Pancreas (tissue), 10 donors: ENCODE data around the gene GPX4. TPM values are rescaled to one million over a fixed set of nuclear protein-coding genes. Genes with fewer than 3 reads are reported as not detected.

ENCODE experiments used
- ATAC-seq, 4 donors: fragments of 200-7000 bp; cut with Tn5 transposase; one replicate each; pipeline versions ENCODE4 v1.8.0 to v1.9.1; 2020; ENCODE audit warnings: mild to moderate bottlenecking in 4 of 4, moderate library complexity in 4 of 4
- DNase-seq, 6 donors: peaks; one replicate each; pipeline ENCODE4 v3.0.0-alpha.2; 2020
- FAIRE-seq: peaks from 2 replicates; lab custom pipeline; 2012; peaks lifted over from hg19 to GRCh38; lab: Jason Lieb, UNC
- H3K27ac ChIP-seq, 4 donors: fragments of 200-600 bp; sonication (generic); 1 replicate in 3 of 4; 2 replicates in 1 of 4; pipeline versions ENCODE4 v1.5.0 to v1.8.0; 2020
- H3K27me3 ChIP-seq, 4 donors: fragments of 200-600 bp; one replicate each; pipeline ENCODE4 v1.8.0; 2021
- H3K36me3 ChIP-seq, 3 donors: fragments of 200-600 bp; sonication (generic) in 1 of 3; one replicate each; pipeline versions ENCODE4 v1.5.0 to v1.8.0; 2020 to 2021
- H3K4me1 ChIP-seq, 3 donors: fragments of 200-600 bp; one replicate each; pipeline ENCODE4 v1.8.0; 2021
- H3K4me3 ChIP-seq, 4 donors: fragments of 200-600 bp; sonication (generic) in 2 of 4; one replicate each; pipeline versions ENCODE4 v1.5.0 to v1.8.0; 2020 to 2021
- H3K9me3 ChIP-seq, 4 donors: fragments of 200-600 bp; one replicate each; pipeline ENCODE4 v1.8.0; 2021
- CTCF ChIP-seq, 4 donors: fragments of 200-600 bp; sonication (generic) in 3 of 4; IDR thresholded peaks; one replicate each; pipeline versions ENCODE4 v1.5.0 to v1.8.0; 2021; ENCODE audit warnings: antibody characterized with exemption in 4 of 4
- WGBS, 2 donors: extraction: QIAGEN DNeasy Blood & Tissue Kit; methylation state at CpG; one replicate each; pipeline ENCODE4 v1.1.7; 2013; 5-methylcytosine and 5-hydroxymethylcytosine counted together
- intact Hi-C, 3 donors: fragments of 100-400 bp; cut with DNase I; formaldehyde crosslinking; loops; one replicate each; pipeline versions ENCODE4 v1.11.1 to v1.14.2; 2022
- polyA plus RNA-seq, 2 donors: library from polyadenylated mRNA; stranded (reverse); fragments of 200-250 nt; gene quantifications; one replicate each; pipeline ENCODE4 v1.2.3, GENCODE V29; 2013
- total RNA-seq, 6 donors: library from RNA; stranded (reverse); fragmentation: NEBNext Ultra II Directional in 4 of 6; extraction: Animal tissue kit (Norgen Biotek cat#: 25700) in 4 of 6; gene quantifications; one replicate each; pipeline versions ENCODE4 v1.2.1 to v1.2.4, GENCODE V29; 2021 to 2023
- donor health status: healthy with polysubstance abuse.
- donor health status: DM: no; HTN: no; CAD: no; lungs with moderate emphysema.
- donor health status: DM: no; HTN: no; CAD: no.
- donor health status: control.
- donor health status: control.
- donor health status: Bipolar disorder and iron deficiency.
- donor health status: DM: yes; HTN: yes; CAD: no.
- donor health status: DM: no; HTN: no; CAD: no.
- donor health status: DM: no; HTN: no; CAD: no.
- donor health status: DM: yes; HTN: yes; CAD: no.

GPX4 gene
- total and polyA plus RNA-seq, 8 donors: 48.8 to 290 (median 76.8) TPM

GRCh38 chr19:1089126-1089771, 14.5 kb upstream of the GPX4 start:
- TF ChIP-seq CTCF (IDR thresholded peaks at IDR 0.05): no peak
- peak in 2 of 6 donors; percentile 34 to 73 for DNase-seq
- Histone ChIP-seq H3K4me3 (no peak overlapping the region), H3K27me3 (no peaks in the 10 kb centered on the region), H3K9me3 (no peaks in the 10 kb centered on the region), H3K36me3 (peaks cover 0 to 23% (median 16%) of the 10 kb centered on the region in 3 donors), H3K4me1 (peaks cover 0 to 8% (median 0%) of the 10 kb centered on the region in 3 donors), H3K27ac (no peak overlapping the region)
- 93% methylated on average over 32 of the region's 32 CpGs for WGBS, 2 donors
- no peak for FAIRE-seq
- intact Hi-C loops: no loop called here
- ATAC-seq: no peak

GRCh38 chr19:1089891-1090290, 13.9 kb upstream of the GPX4 start:
- no peaks in the 10 kb centered on the region for H3K9me3 ChIP-seq
- peaks cover 0 to 9% (median 0%) of the 10 kb centered on the region in 3 donors for H3K4me1 ChIP-seq
- H3K4me3 ChIP-seq: no peak overlapping the region
- ATAC-seq (no peak), FAIRE-seq (no peak), DNase-seq (peak in 2 of 6 donors; percentile 30 to 63)
- H3K36me3 ChIP-seq: peaks cover 0 to 23% (median 16%) of the 10 kb centered on the region in 3 donors
- H3K27me3 ChIP-seq: no peaks in the 10 kb centered on the region
- intact Hi-C loops: no loop called here
- TF ChIP-seq CTCF (IDR thresholded peaks at IDR 0.05): no peak
- no peak overlapping the region for H3K27ac ChIP-seq
- WGBS, 2 donors: 85 to 87% methylated on average over 17 to 22 of the region's 22 CpGs

- no peak for TF ChIP-seq CTCF (IDR thresholded peaks at IDR 0.05)
- no peak for ATAC-seq
- no peaks in the 10 kb centered on the region for H3K9me3 ChIP-seq
- 92 to 96% methylated on average over 37 to 38 of the region's 38 CpGs for WGBS, 2 donors
- peak in 2 of 6 donors; percentile 43 to 80 for DNase-seq
- no peak overlapping the region for H3K4me3 ChIP-seq
- intact Hi-C loops: no loop called here
- no peak overlapping the region for H3K27ac ChIP-seq
- H3K36me3 ChIP-seq: peaks cover 0 to 23% (median 16%) of the 10 kb centered on the region in 3 donors
- no peak for FAIRE-seq
- H3K4me1 ChIP-seq: peaks cover 0 to 12% (median 0%) of the 10 kb centered on the region in 3 donors
- H3K27me3 ChIP-seq: no peaks in the 10 kb centered on the region
Observed at GRCh38 chr19:1090731-1091543, 12.9 kb upstream of the GPX4 start.

GRCh38 chr19:1091544-1092175, 12.1 kb upstream of the GPX4 start:
- Histone ChIP-seq H3K27me3 (no peaks in the 10 kb centered on the region), H3K4me3 (no peak overlapping the region), H3K4me1 (peaks cover 0 to 12% (median 0%) of the 10 kb centered on the region in 3 donors), H3K36me3 (peaks cover 0 to 23% (median 16%) of the 10 kb centered on the region in 3 donors), H3K9me3 (no peaks in the 10 kb centered on the region), H3K27ac (no peak overlapping the region)
- WGBS, 2 donors: 85 to 92% methylated on average over 24 to 27 of the region's 27 CpGs
- no peak for ATAC-seq
- DNase-seq: peak in 1 of 6 donors; percentile 60
- TF ChIP-seq CTCF (IDR thresholded peaks at IDR 0.05): no peak
- no peak for FAIRE-seq
- intact Hi-C loops: no loop called here
